ENCODE results near the gene TAF8. TPM values are rescaled to one million over a fixed set of nuclear protein-coding genes. Genes with fewer than 3 reads are reported as not detected.

Gene TAF8
- polyA plus RNA-seq, 1 of the 3 experiments (the other 2 are of a cell fraction), result 27.8 TPM

- no peaks in the 10 kb centered on the region for H3K9me3 ChIP-seq
- no peak for DNase-seq
- H3K36me3 ChIP-seq (replicated peaks in 1 of 2; ENCODE audit: control insufficient read depth in 1 of 2, insufficient read depth in 2 of 2, low read length in 1 of 2), result no peaks in the 10 kb centered on the region
- no peak overlapping the region for H3K27ac ChIP-seq (ENCODE audit: low read depth in 2 of 2, low read length in 1 of 2)
- no peak overlapping the region for H3K4me2 ChIP-seq
- CTCF ChIA-PET, result no interaction called here
- no peaks in the 10 kb centered on the region for H3K27me3 ChIP-seq (ENCODE audit: insufficient read depth)
- no peak overlapping the region for H3K4me3 ChIP-seq (ENCODE audit: low read depth in 2 of 2, low read length in 1 of 2)
- no peaks in the 10 kb centered on the region for H3F3A ChIP-seq (replicated peaks; ENCODE audit: insufficient read depth)
- no peaks in the 10 kb centered on the region for H3K79me2 ChIP-seq (ENCODE audit: insufficient read depth)
- TF ChIP-seq MXI1 (IDR thresholded peaks at IDR 0.05; ENCODE audit: low read depth, low read length), result no peak
- no peak for TF ChIP-seq FOXJ3 (CRISPR knock-in tag; IDR thresholded peaks at IDR 0.05)
- TF ChIP-seq TCF12 (IDR thresholded peaks at IDR 0.05), result no peak
- TF ChIP-seq PBX3 (IDR thresholded peaks at IDR 0.05), result no peak
- TF ChIP-seq IRF3 (IDR thresholded peaks at IDR 0.05; ENCODE audit: low read depth, low read length), result no peak
- no peak for TF ChIP-seq CHD2 (IDR thresholded peaks at IDR 0.05; ENCODE audit: low read length, partially characterized antibody)
- no peak for TF ChIP-seq NFIC (IDR thresholded peaks at IDR 0.05; ENCODE audit: borderline replicate concordance)
- H2AFZ ChIP-seq (ENCODE audit: low read depth), result no peak overlapping the region
- peaks cover 5 to 9% of the 10 kb centered on the region in 2 experiments; a peak in 1 of 4 replicates for H3K4me1 ChIP-seq (ENCODE audit: control insufficient read depth in 1 of 2, insufficient read depth in 2 of 2, low read depth in 1 of 2, low read length in 1 of 2)
- no peaks in the 10 kb centered on the region for H3K9me2 ChIP-seq
- 60% methylated on average over 1 of the region's 9 CpGs for WGBS (ENCODE audit: low lambda C conversion rate)
- H4K20me1 ChIP-seq (ENCODE audit: insufficient read depth), result no peaks in the 10 kb centered on the region
- POLR2A ChIA-PET, result interaction anchor here (0.6 to 0.7 kb wide), 2 partner anchors 12 to 35 kb away, joined by 3 read pairs; no protein-coding TSS in a partner anchor
- no peak overlapping the region for H3K9ac ChIP-seq
These were observed 74.0 kb downstream of the TAF8 start for GRCh38 chr6:42124223-42124836.

GRCh38 chr6:42125231-42125630, 74.9 kb downstream of the TAF8 start:
- POLR2A ChIA-PET, result interaction anchor here (0.7 kb wide), 1 partner anchor 13 kb away, joined by 3 read pairs; no protein-coding TSS in a partner anchor
- 87% methylated on average over 14 of the region's 14 CpGs for WGBS (ENCODE audit: low lambda C conversion rate)
- TF ChIP-seq YY1 (IDR thresholded peaks at IDR 0.05; ENCODE audit: low read depth) (no peak), SIN3A (IDR thresholded peaks at IDR 0.05; ENCODE audit: borderline replicate concordance, low read depth, low read length) (no peak), RXRA (IDR thresholded peaks at IDR 0.05; ENCODE audit: borderline replicate concordance, low read depth) (no peak), EP300 (IDR thresholded peaks at IDR 0.05; ENCODE audit: borderline replicate concordance in 1 of 2, low read depth in 1 of 2, low read length in 1 of 2) (no peak), GABPA (IDR thresholded peaks at IDR 0.05; ENCODE audit: low read depth) (no peak), USF2 (IDR thresholded peaks at IDR 0.05; ENCODE audit: borderline replicate concordance, low read depth, low read length) (no peak), MAX (IDR thresholded peaks at IDR 0.05; ENCODE audit: low read depth) (no peak), EZH2phosphoT487 (IDR thresholded peaks at IDR 0.05; ENCODE audit: borderline replicate concordance, low read depth) (no peak), NRF1 (IDR thresholded peaks at IDR 0.05; ENCODE audit: low read depth, low read length) (no peak)

More at GRCh38 chr6:42125231-42125630, 74.9 kb downstream of the TAF8 start:
- H4K20me1 ChIP-seq (ENCODE audit: insufficient read depth), result no peaks in the 10 kb centered on the region
- H3K9me2 ChIP-seq, result no peaks in the 10 kb centered on the region
- no peak overlapping the region for H3K27ac ChIP-seq (ENCODE audit: low read depth in 2 of 2, low read length in 1 of 2)
- CTCF ChIA-PET, result no interaction called here
- H3K27me3 ChIP-seq (ENCODE audit: insufficient read depth), result no peaks in the 10 kb centered on the region
- H3K4me1 ChIP-seq (ENCODE audit: control insufficient read depth in 1 of 2, insufficient read depth in 2 of 2, low read depth in 1 of 2, low read length in 1 of 2), result peaks cover 5 to 10% of the 10 kb centered on the region in 2 experiments; a peak in 1 of 4 replicates
- H2AFZ ChIP-seq (ENCODE audit: low read depth), result no peak overlapping the region
- no peak overlapping the region for H3K4me2 ChIP-seq
- no peak overlapping the region for H3K9ac ChIP-seq
- H3K36me3 ChIP-seq (replicated peaks in 1 of 2; ENCODE audit: control insufficient read depth in 1 of 2, insufficient read depth in 2 of 2, low read length in 1 of 2), result no peaks in the 10 kb centered on the region
- H3K4me3 ChIP-seq (ENCODE audit: low read depth in 2 of 2, low read length in 1 of 2), result no peak overlapping the region
- no peaks in the 10 kb centered on the region for H3K9me3 ChIP-seq
- H3F3A ChIP-seq (replicated peaks; ENCODE audit: insufficient read depth), result no peaks in the 10 kb centered on the region
- DNase-seq, result no peak
- H3K79me2 ChIP-seq (ENCODE audit: insufficient read depth), result no peaks in the 10 kb centered on the region

Data from SK-N-SH (cell line).